Measurements from ENCODE around the gene TSPAN19.

DNA sequence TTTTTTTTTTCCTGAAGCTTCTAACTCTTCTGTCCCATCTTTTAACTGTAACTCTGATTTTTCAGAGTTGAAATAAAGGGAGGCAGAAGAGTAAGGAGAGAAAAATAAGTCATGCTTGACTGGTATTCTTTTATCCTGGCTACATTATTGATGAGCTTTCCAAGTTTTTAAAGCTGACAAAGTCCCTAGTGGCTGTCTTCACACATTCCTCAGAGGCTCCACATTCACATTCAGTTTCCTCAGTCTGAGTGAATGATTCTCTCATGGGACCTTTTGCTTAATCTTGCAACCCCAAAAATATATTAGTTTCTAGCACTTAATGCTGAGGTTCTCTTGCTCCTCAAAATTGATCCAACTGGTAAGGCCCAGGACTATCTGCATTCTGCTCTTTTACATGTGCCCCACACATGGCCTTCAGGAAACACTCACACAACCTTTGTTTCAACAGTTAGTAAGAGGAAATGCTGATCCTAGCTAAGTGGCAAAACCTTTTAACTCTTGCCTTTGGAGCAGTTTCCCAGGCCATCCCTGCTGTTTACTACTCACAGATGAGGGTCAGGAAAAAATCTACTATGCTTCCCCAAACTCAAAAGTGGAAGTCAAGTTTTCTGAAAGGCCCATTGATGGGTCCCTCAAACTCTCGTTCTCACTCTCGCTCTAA is 61.8 kb downstream of the TSPAN19 start:
- TF ChIP-seq, protein P1, sequence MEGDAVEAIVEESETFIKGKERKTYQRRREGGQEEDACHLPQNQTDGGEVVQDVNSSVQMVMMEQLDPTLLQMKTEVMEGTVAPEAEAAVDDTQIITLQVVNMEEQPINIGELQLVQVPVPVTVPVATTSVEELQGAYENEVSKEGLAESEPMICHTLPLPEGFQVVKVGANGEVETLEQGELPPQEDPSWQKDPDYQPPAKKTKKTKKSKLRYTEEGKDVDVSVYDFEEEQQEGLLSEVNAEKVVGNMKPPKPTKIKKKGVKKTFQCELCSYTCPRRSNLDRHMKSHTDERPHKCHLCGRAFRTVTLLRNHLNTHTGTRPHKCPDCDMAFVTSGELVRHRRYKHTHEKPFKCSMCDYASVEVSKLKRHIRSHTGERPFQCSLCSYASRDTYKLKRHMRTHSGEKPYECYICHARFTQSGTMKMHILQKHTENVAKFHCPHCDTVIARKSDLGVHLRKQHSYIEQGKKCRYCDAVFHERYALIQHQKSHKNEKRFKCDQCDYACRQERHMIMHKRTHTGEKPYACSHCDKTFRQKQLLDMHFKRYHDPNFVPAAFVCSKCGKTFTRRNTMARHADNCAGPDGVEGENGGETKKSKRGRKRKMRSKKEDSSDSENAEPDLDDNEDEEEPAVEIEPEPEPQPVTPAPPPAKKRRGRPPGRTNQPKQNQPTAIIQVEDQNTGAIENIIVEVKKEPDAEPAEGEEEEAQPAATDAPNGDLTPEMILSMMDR (IDR thresholded peaks at IDR 0.05): no peak
- no peak for TF ChIP-seq POLR2A (IDR thresholded peaks at IDR 0.05)
